ENCODE measurements around the gene SCMH1.

DNA sequence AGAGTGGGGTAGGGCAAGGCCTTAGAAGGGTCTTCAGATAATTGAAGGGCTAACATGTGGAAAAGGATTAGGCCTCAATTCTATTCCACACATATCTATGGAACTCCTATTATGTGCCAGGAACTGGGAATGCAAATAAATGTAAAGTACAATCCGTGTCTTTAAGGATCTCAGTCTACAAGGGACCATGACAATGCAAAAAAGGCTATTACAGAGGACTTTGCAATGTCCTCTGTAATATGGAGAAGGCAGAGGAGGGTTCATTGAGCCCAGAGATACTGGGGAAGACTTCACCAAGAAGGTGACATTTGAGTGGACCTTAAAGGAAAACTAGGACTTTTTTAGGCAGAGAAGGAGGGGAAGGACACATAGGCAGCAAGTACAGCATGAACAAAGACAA lies 4.5 kb upstream of the SCMH1 start:
- TF ChIP-seq GATA3 (IDR thresholded peaks at IDR 0.05; ENCODE audit: low read depth, low read length) (no peak), GATA2 (IDR thresholded peaks at IDR 0.05; ENCODE audit: low read depth, low read length) (no peak)

Data from SH-SY5Y (cell line).